Activated B cell treated with CpG ODN at 0.5 μM for 24 hours (primary cell): ENCODE data around the gene GRIK1. TPM values are rescaled to one million over a fixed set of nuclear protein-coding genes. Genes with fewer than 3 reads are reported as not detected.

Experiments
- ATAC-seq: fragments of 200-7000 bp; cut with Tn5 transposase; one replicate; pipeline ENCODE4 v1.10.0; 2021; ENCODE audit warnings: low read depth, mild to moderate bottlenecking, moderate library complexity
- CTCF ChIA-PET: fragments of 350-600 bp; sonication (Branson Sonifier 250); formaldehyde crosslinking; loops from one replicate; lab custom pipeline; 2021; ENCODE audit warnings: antibody characterized with exemption; lab: Charles Lee
- POLR2A ChIA-PET: fragments of 350-600 bp; sonication (Branson Sonifier 250); formaldehyde crosslinking; loops from one replicate; lab custom pipeline; 2021; ENCODE audit warnings: antibody characterized with exemption; lab: Charles Lee
- DNase-seq: peaks from one replicate; pipeline ENCODE4 v3.0.0; 2022
- H3K27ac Mint-ChIP-seq: one replicate; pipeline ENCODE4 v1.8.0; 2020; ENCODE audit warnings: mixed read lengths
- H3K27me3 Mint-ChIP-seq: one replicate; pipeline ENCODE4 v1.8.0; 2021; ENCODE audit warnings: mixed read lengths
- H3K36me3 Mint-ChIP-seq: one replicate; pipeline ENCODE4 v1.8.0; 2021; ENCODE audit warnings: low read depth, mixed read lengths
- H3K4me1 Mint-ChIP-seq: one replicate; pipeline ENCODE4 v1.8.0; 2021; ENCODE audit warnings: mixed read lengths
- H3K4me3 Mint-ChIP-seq: one replicate; pipeline ENCODE4 v1.8.0; 2020; ENCODE audit warnings: mild to moderate bottlenecking, mixed read lengths
- H3K9me3 Mint-ChIP-seq: one replicate; pipeline ENCODE4 v1.8.0; 2020; ENCODE audit warnings: mixed read lengths
- CTCF ChIP-seq: fragments of 200-600 bp; IDR thresholded peaks from one replicate; pipeline ENCODE4 v1.8.0; 2022; ENCODE audit warnings: antibody characterized with exemption, mild to moderate bottlenecking
- intact Hi-C: fragments of 100-400 bp; cut with micrococcal nuclease; formaldehyde crosslinking; loops from one replicate; pipeline ENCODE4 v1.15.1; 2024
- total RNA-seq: library from RNA; stranded (reverse); gene quantifications from 2 replicates; pipeline ENCODE4 v1.2.3, GENCODE V29; 2022

The GRIK1 gene
- total RNA-seq, 1 donor from 2014 or later, result not detected

GRCh38 chr21:29513535-29513934 lies 426.3 kb downstream of the GRIK1 start:
- no peaks in the 10 kb centered on the region for H3K27me3 Mint-ChIP-seq
- no peak overlapping the region for H3K4me3 Mint-ChIP-seq
- intact Hi-C loops, result no loop called here
- H3K36me3 Mint-ChIP-seq, result peaks cover 13% of the 10 kb centered on the region
- ChIA-PET CTCF (no interaction called here), POLR2A (no interaction called here)
- H3K27ac Mint-ChIP-seq, result no peak overlapping the region
- ATAC-seq (no peak), DNase-seq (no peak)
- peaks cover 16% of the 10 kb centered on the region for H3K9me3 Mint-ChIP-seq
- TF ChIP-seq CTCF, result no peak
- no peaks in the 10 kb centered on the region for H3K4me1 Mint-ChIP-seq

GRCh38 chr21:29511096-29511495 lies 428.7 kb downstream of the GRIK1 start:
- intact Hi-C loops, result no loop called here
- POLR2A ChIA-PET, result no interaction called here
- TF ChIP-seq CTCF, result no peak
- Mint-ChIP-seq H3K27me3 (no peaks in the 10 kb centered on the region), H3K27ac (no peak overlapping the region), H3K4me3 (no peak overlapping the region), H3K4me1 (peaks cover 5% of the 10 kb centered on the region), H3K36me3 (peaks cover 13% of the 10 kb centered on the region), H3K9me3 (peaks cover 16% of the 10 kb centered on the region)
- ATAC-seq (no peak), DNase-seq (no peak)
- CTCF ChIA-PET, result no interaction called here

- intact Hi-C loops, result no loop called here
- H3K4me1 Mint-ChIP-seq, result peaks cover 7% of the 10 kb centered on the region
- no peak for TF ChIP-seq CTCF
- ChIA-PET POLR2A (no interaction called here), CTCF (no interaction called here)
- H3K9me3 Mint-ChIP-seq, result peaks cover 10% of the 10 kb centered on the region
- H3K4me3 Mint-ChIP-seq, result no peak overlapping the region
- ATAC-seq (no peak), DNase-seq (no peak)
- peaks cover 12% of the 10 kb centered on the region for H3K36me3 Mint-ChIP-seq
- no peaks in the 10 kb centered on the region for H3K27me3 Mint-ChIP-seq
- H3K27ac Mint-ChIP-seq, result no peak overlapping the region
These were observed 430.7 kb downstream of the GRIK1 start for GRCh38 chr21:29509121-29509520.

- peaks cover 2% of the 10 kb centered on the region for H3K9me3 Mint-ChIP-seq
- no peak for TF ChIP-seq CTCF
- intact Hi-C loops, result no loop called here
- peaks cover 10% of the 10 kb centered on the region for H3K36me3 Mint-ChIP-seq
- H3K27ac Mint-ChIP-seq, result no peak overlapping the region
- POLR2A ChIA-PET, result no interaction called here
- H3K4me1 Mint-ChIP-seq, result peaks cover 7% of the 10 kb centered on the region
- ATAC-seq (no peak), DNase-seq (no peak)
- CTCF ChIA-PET, result no interaction called here
- no peaks in the 10 kb centered on the region for H3K27me3 Mint-ChIP-seq
- H3K4me3 Mint-ChIP-seq, result no peak overlapping the region
These were observed 431.5 kb downstream of the GRIK1 start for GRCh38 chr21:29508301-29508700.

GRCh38 chr21:29506947-29507346 lies 432.8 kb downstream of the GRIK1 start:
- Mint-ChIP-seq H3K27me3 (no peaks in the 10 kb centered on the region), H3K27ac (no peak overlapping the region), H3K4me3 (no peak overlapping the region), H3K4me1 (peaks cover 7% of the 10 kb centered on the region), H3K36me3 (peaks cover 9% of the 10 kb centered on the region), H3K9me3 (no peaks in the 10 kb centered on the region)
- no peak for TF ChIP-seq CTCF
- CTCF ChIA-PET, result no interaction called here
- no peak for DNase-seq
- intact Hi-C loops, result no loop called here
- POLR2A ChIA-PET, result no interaction called here
- no peak for ATAC-seq
